ENCODE data around the gene ARID3C. TPM values are rescaled to one million over a fixed set of nuclear protein-coding genes. Genes with fewer than 3 reads are reported as not detected.

The ARID3C gene
- total RNA-seq, 1 donor from 2014 or later: not detected

GRCh38 chr9:34669809-34670562 is 41.1 kb upstream of the ARID3C start:
- no peak for DNase-seq
- Histone ChIP-seq H3K36me3 (no peaks in the 10 kb centered on the region), H3K4me1 (peaks cover 14% of the 10 kb centered on the region), H3K4me3 (no peak overlapping the region), H3K9me3 (no peaks in the 10 kb centered on the region), H3K27me3 (ENCODE audit: low read depth) (no peaks in the 10 kb centered on the region), H3K27ac (no peak overlapping the region)
- no peak for TF ChIP-seq CTCF (IDR thresholded peaks at IDR 0.05)
- intact Hi-C loops (cut with DNase I): no loop called here
- ATAC-seq: no peak

DNA sequence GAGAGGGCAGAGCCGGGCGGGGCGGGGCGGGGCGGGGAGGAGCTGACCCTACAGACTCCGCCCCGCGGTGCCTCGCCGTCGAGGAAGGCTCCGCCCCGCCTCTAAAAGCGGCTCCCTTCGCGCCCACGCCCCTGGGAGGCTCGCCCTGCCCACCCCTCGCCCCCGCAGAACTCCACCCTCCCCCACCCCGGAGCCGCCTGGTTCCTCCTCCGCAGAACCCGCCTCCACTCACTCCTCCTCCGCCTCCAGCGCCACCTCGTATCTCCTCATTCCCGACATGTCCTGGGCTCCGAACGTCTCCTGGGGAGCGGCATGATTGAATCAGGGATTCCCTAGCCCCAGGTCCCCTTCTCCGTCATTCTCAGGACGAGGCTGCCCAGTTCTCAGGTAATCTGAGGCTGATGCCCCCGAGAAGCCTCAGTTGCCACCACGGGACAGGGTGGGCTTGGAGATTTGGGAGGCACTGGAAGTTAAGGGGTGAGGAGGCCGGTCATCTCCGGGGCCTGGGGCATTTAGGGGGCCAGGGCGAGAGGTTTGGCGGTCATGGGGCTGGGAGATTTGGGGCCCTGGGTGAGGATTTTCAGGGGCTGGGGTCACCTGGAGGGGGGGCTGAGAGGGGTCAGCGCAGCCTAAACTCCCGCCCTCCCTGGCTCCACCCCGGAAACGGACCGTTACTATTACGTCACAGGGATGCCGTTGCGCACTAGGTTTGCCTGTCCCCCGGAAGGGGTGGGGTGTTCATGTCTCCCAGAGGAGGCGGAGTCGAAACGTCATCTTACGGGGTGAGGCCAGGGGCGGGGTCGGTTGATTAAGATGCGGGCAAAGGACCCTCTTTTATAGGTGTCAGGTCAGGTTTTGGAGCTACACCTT is 36.8 kb upstream of the ARID3C start:
- no peaks in the 10 kb centered on the region for H3K27me3 ChIP-seq (ENCODE audit: low read depth)
- H3K4me3 ChIP-seq: peak overlapping the region; percentile 69
- no peak for TF ChIP-seq CTCF (IDR thresholded peaks at IDR 0.05)
- H3K27ac ChIP-seq: peak overlapping the region; percentile 98
- H3K36me3 ChIP-seq: peaks cover 11% of the 10 kb centered on the region
- DNase-seq: peak; percentile 95
- peak; percentile 95 for ATAC-seq
- H3K4me1 ChIP-seq: peaks cover 24% of the 10 kb centered on the region
- no peaks in the 10 kb centered on the region for H3K9me3 ChIP-seq
- intact Hi-C loops (cut with DNase I): no loop called here

- no peak for TF ChIP-seq CTCF (IDR thresholded peaks at IDR 0.05)
- Histone ChIP-seq H3K4me3 (peak overlapping the region; percentile 69), H3K9me3 (no peaks in the 10 kb centered on the region), H3K36me3 (peaks cover 16% of the 10 kb centered on the region), H3K27me3 (ENCODE audit: low read depth) (no peaks in the 10 kb centered on the region), H3K27ac (peak overlapping the region; percentile 98), H3K4me1 (peaks cover 24% of the 10 kb centered on the region)
- DNase-seq: no peak
- intact Hi-C loops (cut with DNase I): no loop called here
- ATAC-seq: peak; percentile 21
Observed at GRCh38 chr9:34665067-34665380, 36.2 kb upstream of the ARID3C start.

- Histone ChIP-seq H3K4me1 (peaks cover 24% of the 10 kb centered on the region), H3K9me3 (no peaks in the 10 kb centered on the region), H3K36me3 (peaks cover 21% of the 10 kb centered on the region), H3K27ac (peak overlapping the region; percentile 98), H3K4me3 (peak overlapping the region; percentile 69), H3K27me3 (ENCODE audit: low read depth) (no peaks in the 10 kb centered on the region)
- TF ChIP-seq CTCF (IDR thresholded peaks at IDR 0.05): peak; percentile 69
- ATAC-seq (peak; percentile 63 to 64), DNase-seq (peak; percentile 79)
- intact Hi-C loops (cut with DNase I): no loop called here
Observed at GRCh38 chr9:34664281-34665066, 35.6 kb upstream of the ARID3C start.

DNA sequence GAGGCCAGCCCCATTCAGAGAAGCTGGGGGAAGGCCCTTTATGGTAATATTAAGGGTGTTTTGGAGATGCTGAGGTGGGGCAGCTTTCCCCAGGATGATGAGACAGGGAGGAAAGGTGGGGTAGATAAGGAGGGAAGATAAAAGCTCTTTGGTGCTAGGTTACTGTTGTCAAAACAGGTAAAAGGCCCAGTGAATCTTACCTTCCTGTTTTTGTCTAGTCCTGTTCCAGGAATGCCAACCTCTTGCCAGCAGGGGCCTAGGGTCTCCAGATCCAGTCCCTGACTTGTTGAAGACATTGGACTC is 34.4 kb upstream of the ARID3C start:
- DNase-seq (no peak), ATAC-seq (no peak)
- no peak for TF ChIP-seq CTCF (IDR thresholded peaks at IDR 0.05)
- H3K27me3 ChIP-seq (ENCODE audit: low read depth): no peaks in the 10 kb centered on the region
- H3K36me3 ChIP-seq: peaks cover 23% of the 10 kb centered on the region
- H3K9me3 ChIP-seq: no peaks in the 10 kb centered on the region
- peaks cover 24% of the 10 kb centered on the region for H3K4me1 ChIP-seq
- no peak overlapping the region for H3K27ac ChIP-seq
- intact Hi-C loops (cut with DNase I): no loop called here
- H3K4me3 ChIP-seq: no peak overlapping the region
